ENCODE results near the gene MINDY3.
A peak's percentile ranks its signal among the peaks of the same experiment; 100 is the strongest.

The MINDY3 gene

GRCh38 chr10:15805395-15806058 is 54.8 kb downstream of the MINDY3 start:
- DNase-seq: no peak

- no peak for DNase-seq
Measured at GRCh38 chr10:15804109-15804508, 56.2 kb downstream of the MINDY3 start.

GRCh38 chr10:15802375-15802949 is 57.8 kb downstream of the MINDY3 start:
- no peak for DNase-seq

GRCh38 chr10:15801641-15802040 is 58.7 kb downstream of the MINDY3 start:
- DNase-seq: no peak

GRCh38 chr10:15801147-15801546 is 59.2 kb downstream of the MINDY3 start:
- no peak for DNase-seq

- no peak for DNase-seq
Measured at GRCh38 chr10:15797346-15797745, 63.0 kb downstream of the MINDY3 start.

GRCh38 chr10:15796762-15797161 is 63.5 kb downstream of the MINDY3 start:
- no peak for DNase-seq

- no peak for DNase-seq
Measured at GRCh38 chr10:15796098-15796759, 64.1 kb downstream of the MINDY3 start.

- no peak for DNase-seq
Measured at GRCh38 chr10:15795036-15795792, 65.1 kb downstream of the MINDY3 start.

- DNase-seq: no peak
Measured at GRCh38 chr10:15794569-15794968, 65.7 kb downstream of the MINDY3 start.

- no peak for DNase-seq
Measured at GRCh38 chr10:15793664-15794063, 66.6 kb downstream of the MINDY3 start.

- no peak for DNase-seq
Measured at GRCh38 chr10:15792777-15793176, 67.5 kb downstream of the MINDY3 start.

- peak in 1 of 14 donors; percentile 3 for DNase-seq
Measured at GRCh38 chr10:15791816-15792524, 68.3 kb downstream of the MINDY3 start.

GRCh38 chr10:15789793-15790525 is 70.3 kb downstream of the MINDY3 start:
- no peak for DNase-seq

- no peak for DNase-seq
Measured at GRCh38 chr10:15787426-15787825, 72.9 kb downstream of the MINDY3 start.

- no peak for DNase-seq
Measured at GRCh38 chr10:15784662-15785300, 75.5 kb downstream of the MINDY3 start.

GRCh38 chr10:15783941-15784636 is 76.2 kb downstream of the MINDY3 start:
- DNase-seq: no peak

GRCh38 chr10:15782851-15783250 is 77.5 kb downstream of the MINDY3 start:
- DNase-seq: no peak

- no peak for DNase-seq
Measured at GRCh38 chr10:15781381-15781960, 78.8 kb downstream of the MINDY3 start.

Measured in C1 segment of cervical spinal cord (tissue), 14 donors.